ENCODE results near the gene GPD2. TPM values are rescaled to one million over a fixed set of nuclear protein-coding genes. Genes with fewer than 3 reads are reported as not detected.

Gene GPD2
- total RNA-seq, 2 donors from 2014 or later = 14.9 to 29.1 TPM

GRCh38 chr2:156471762-156472161, 35.6 kb downstream of the GPD2 start:
- Histone ChIP-seq H3K4me3 (no peak overlapping the region), H3K4me1 (peaks cover 0 to 33% of the 10 kb centered on the region in 2 donors), H3K27ac (no peak overlapping the region), H3K9me3 (no peaks in the 10 kb centered on the region), H3K36me3 (no peaks in the 10 kb centered on the region), H3K27me3 (no peaks in the 10 kb centered on the region)
- no peak for DNase-seq (ENCODE audit: low spot score)
- no peak for TF ChIP-seq CTCF (IDR thresholded peaks at IDR 0.05)

- Histone ChIP-seq H3K9me3 (no peaks in the 10 kb centered on the region), H3K27me3 (no peaks in the 10 kb centered on the region), H3K27ac (no peak overlapping the region), H3K4me1 (peaks cover 0 to 24% of the 10 kb centered on the region in 2 donors), H3K4me3 (no peak overlapping the region), H3K36me3 (no peaks in the 10 kb centered on the region)
- TF ChIP-seq CTCF (IDR thresholded peaks at IDR 0.05) = no peak
- no peak for DNase-seq (ENCODE audit: low spot score)
Observed at GRCh38 chr2:156472686-156473085, 36.5 kb downstream of the GPD2 start.

GRCh38 chr2:156473445-156473844, 37.3 kb downstream of the GPD2 start:
- no peak for TF ChIP-seq CTCF (IDR thresholded peaks at IDR 0.05)
- no peaks in the 10 kb centered on the region for H3K27me3 ChIP-seq
- DNase-seq (ENCODE audit: low spot score) = no peak
- H3K4me3 ChIP-seq = no peak overlapping the region
- peaks cover 0 to 18% of the 10 kb centered on the region in 2 donors for H3K4me1 ChIP-seq
- no peaks in the 10 kb centered on the region for H3K36me3 ChIP-seq
- no peak overlapping the region for H3K27ac ChIP-seq
- no peaks in the 10 kb centered on the region for H3K9me3 ChIP-seq

DNA sequence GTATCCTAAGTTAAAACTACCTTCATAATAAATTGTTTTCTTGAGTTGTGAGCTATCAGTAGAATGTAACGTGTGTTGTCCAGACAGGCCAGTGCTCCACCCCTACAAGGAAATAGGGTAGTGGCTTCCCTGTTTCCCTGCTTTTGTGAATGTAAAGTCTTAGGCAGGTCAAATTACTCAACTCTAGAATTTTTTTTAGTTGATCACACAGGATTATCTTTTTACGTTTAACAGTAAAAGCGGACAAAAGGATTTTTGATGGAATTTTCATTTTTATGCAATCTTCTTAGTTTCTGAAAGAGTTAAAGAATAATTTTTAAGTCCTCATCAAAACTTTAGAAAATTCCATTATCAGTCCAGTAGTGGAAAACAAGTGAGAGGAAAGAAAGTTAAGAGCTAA, 38.2 kb downstream of the GPD2 start:
- H3K27me3 ChIP-seq = no peaks in the 10 kb centered on the region
- H3K27ac ChIP-seq = no peak overlapping the region
- H3K36me3 ChIP-seq = no peaks in the 10 kb centered on the region
- H3K9me3 ChIP-seq = no peaks in the 10 kb centered on the region
- no peak for DNase-seq (ENCODE audit: low spot score)
- H3K4me3 ChIP-seq = no peak overlapping the region
- peaks cover 0 to 18% of the 10 kb centered on the region in 2 donors for H3K4me1 ChIP-seq
- no peak for TF ChIP-seq CTCF (IDR thresholded peaks at IDR 0.05)

- no peak overlapping the region for H3K27ac ChIP-seq
- H3K4me1 ChIP-seq = peaks cover 0 to 6% of the 10 kb centered on the region in 2 donors
- no peaks in the 10 kb centered on the region for H3K27me3 ChIP-seq
- no peaks in the 10 kb centered on the region for H3K36me3 ChIP-seq
- H3K9me3 ChIP-seq = no peaks in the 10 kb centered on the region
- DNase-seq (ENCODE audit: low spot score) = no peak
- H3K4me3 ChIP-seq = no peak overlapping the region
- TF ChIP-seq CTCF (IDR thresholded peaks at IDR 0.05) = no peak
Observed at GRCh38 chr2:156476021-156476849, 40.1 kb downstream of the GPD2 start.

DNA sequence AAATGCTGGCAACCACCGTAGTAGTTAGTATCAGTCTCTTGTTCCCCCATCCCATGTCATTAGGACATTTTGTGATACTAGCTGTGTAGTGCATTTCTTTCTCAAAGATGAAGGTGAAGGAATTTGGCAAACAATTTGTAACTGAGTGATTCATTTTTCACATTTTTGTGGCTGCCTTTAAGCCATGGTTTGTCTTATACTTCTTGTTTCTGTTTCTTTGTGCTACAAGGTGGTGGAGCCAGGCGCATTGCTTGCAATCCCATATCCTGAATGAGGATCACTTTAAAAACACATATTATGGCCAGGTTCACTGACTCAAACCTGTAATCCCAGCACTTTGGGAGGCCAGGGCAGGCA, 40.6 kb downstream of the GPD2 start:
- DNase-seq (ENCODE audit: low spot score) = no peak
- H3K27me3 ChIP-seq = no peaks in the 10 kb centered on the region
- H3K9me3 ChIP-seq = no peaks in the 10 kb centered on the region
- TF ChIP-seq CTCF (IDR thresholded peaks at IDR 0.05) = no peak
- H3K36me3 ChIP-seq = no peaks in the 10 kb centered on the region
- H3K4me1 ChIP-seq = peaks cover 0 to under 1% of the 10 kb centered on the region in 2 donors
- no peak overlapping the region for H3K4me3 ChIP-seq
- no peak overlapping the region for H3K27ac ChIP-seq
